DMS53 treated with DMSO at 0.1 percent for 48 hours (cell line): ENCODE data around the gene ACOXL.

Experiments
- DNase-seq: peaks from one replicate; lab custom pipeline; 2025; ENCODE audit not compliant: unreplicated experiment; lab: John Stamatoyannopoulos, UW

Gene ACOXL

GRCh38 chr2:111099402-111099801 is 367.0 kb downstream of the ACOXL start:
- no peak for DNase-seq

- no peak for DNase-seq
Measured at GRCh38 chr2:111100087-111100764, 367.9 kb downstream of the ACOXL start.

GRCh38 chr2:111100765-111101162 is 368.4 kb downstream of the ACOXL start:
- DNase-seq: peak; percentile 65

DNA sequence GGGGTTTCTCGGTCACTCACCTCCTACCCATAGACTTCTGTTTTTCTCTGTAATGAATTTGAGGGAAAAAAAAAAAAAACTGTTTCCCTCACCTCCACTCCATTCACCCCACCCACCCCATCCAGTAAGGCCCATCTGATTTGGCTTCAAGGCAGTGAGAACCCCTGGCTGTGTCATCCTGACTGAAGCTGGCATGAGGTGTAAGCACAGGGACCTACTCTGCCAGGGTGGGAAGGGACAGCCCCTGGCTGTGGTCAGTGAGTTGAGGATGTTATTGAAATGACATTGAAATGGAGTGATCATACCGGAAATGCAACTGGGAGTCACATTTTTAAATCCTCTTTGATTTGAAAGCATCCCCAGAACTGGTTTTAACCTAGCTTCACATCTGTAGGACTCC is 369.2 kb downstream of the ACOXL start:
- DNase-seq: no peak

- DNase-seq: no peak
Measured at GRCh38 chr2:111102216-111102615, 369.8 kb downstream of the ACOXL start.

DNA sequence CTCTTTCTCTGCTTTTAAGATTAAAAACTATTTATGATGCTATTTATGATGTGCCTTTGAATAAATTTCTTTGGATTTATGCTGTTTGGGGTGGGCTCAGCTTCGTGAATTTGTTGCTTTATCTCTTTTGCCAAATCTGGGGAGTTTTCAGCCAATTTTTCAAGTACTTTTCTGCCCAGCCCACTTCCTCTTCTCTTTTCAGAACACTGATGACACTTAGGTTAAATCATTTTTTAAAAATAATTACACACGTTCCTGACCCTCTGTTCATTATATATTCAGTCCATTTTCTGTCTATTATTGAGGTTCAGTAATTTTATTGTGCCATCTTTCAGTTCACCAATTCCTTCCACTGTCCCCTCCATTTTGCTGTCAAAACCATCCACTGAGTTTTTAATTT is 373.6 kb downstream of the ACOXL start:
- no peak for DNase-seq

- DNase-seq: no peak
Measured at GRCh38 chr2:111106706-111107105, 374.3 kb downstream of the ACOXL start.

GRCh38 chr2:111108745-111109271 is 376.4 kb downstream of the ACOXL start:
- DNase-seq: no peak

DNA sequence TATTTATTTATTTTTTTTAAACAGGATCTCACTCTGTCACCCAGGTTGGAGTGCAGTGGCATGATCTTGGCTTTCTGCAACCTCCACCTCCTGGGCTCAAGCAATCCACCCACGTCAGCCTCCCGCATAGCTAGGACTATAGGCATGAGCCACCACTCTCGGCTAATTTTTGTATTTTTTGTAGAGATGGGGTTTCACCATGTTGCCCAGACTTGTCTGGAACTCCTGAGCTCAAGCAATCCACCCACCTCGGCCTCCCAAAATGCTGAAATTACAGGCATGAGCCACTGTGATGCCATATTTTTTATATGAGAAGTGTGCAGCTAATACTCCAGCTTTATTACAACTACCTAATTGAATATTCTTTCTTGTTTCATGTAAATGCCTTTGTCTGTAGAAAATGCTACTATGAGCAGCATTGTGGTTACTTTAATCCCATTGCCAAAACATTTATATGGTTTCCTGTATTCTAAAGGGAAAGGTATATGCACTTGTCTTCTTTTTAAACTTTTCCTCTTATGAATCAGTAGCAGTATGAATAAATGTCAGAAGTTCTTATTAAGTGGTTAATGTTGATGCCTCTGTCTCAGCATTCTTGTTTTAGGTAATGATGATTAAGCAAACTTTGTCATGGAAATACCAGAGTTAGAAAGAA is 378.9 kb downstream of the ACOXL start:
- DNase-seq: no peak

- no peak for DNase-seq
Measured at GRCh38 chr2:111113838-111114237, 381.5 kb downstream of the ACOXL start.

DNA sequence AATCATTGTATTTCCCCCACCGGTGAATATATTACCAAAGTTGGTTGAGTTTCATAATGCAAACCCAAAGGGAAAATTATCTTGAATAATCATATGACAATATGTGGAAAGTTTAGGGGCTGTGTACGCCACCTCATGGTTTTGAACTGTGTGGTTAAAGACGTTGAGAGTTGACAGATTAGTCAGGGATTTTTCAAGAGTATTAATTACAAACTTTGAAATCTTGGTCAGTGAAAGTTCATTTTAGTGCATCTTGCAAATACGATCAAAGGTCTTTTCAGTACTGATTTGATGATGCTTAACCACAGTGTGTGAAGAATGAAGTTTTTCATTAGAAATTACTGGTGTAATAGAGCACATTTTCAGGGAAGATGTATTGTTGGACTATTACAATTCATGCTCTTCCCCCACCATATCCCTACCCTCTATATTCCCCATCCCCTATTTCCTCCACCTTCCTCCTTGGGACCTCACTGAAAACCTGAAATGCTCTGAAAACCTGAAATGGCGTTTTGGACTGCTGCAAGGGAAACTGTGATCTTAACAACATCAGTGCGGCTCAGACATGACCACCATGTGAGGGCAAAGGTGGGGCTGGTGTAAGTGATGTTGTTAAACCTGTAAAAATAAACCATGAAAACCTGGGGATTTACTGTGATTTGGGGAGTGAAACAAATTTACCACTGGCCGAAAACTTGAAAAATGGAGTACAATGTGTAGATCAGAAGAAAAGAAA is 383.8 kb downstream of the ACOXL start:
- DNase-seq: no peak

DNA sequence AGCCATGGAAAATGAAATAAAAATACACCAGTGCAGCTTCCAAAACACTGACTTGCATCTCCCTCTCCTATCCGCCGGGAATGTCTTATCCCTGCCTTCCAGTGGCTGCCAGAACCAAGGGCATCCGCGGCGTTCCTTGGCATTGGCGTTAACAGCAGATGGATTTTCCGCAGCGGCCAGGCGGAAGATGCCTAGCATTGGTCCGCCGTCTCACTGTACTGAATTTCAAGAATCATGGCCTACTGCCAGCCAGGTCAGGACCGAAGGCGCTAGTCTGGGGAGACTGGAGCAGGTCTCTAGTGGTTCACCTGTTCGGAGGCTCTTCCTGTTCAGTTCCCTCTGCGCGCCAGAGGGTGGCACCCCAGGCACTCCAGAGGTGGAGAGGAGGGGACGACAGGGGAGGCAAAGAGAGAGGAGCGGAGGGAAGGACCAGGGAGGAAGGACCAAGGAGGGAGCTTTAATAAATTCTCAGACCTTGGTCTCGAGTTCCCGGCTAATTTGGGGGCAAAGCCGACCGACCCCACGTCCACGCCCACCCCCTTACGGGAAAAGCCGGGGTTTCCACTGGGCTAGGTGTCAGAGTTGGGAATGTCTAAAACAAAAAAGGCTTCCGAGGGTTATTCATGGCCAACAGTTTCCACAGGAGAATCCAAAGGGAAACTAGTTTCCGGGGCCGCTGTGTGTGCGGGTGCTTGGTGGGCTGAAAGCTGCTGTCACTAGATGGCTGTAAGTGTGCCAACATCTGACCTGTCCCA is 384.6 kb downstream of the ACOXL start:
- peak; percentile 92 for DNase-seq

DNA sequence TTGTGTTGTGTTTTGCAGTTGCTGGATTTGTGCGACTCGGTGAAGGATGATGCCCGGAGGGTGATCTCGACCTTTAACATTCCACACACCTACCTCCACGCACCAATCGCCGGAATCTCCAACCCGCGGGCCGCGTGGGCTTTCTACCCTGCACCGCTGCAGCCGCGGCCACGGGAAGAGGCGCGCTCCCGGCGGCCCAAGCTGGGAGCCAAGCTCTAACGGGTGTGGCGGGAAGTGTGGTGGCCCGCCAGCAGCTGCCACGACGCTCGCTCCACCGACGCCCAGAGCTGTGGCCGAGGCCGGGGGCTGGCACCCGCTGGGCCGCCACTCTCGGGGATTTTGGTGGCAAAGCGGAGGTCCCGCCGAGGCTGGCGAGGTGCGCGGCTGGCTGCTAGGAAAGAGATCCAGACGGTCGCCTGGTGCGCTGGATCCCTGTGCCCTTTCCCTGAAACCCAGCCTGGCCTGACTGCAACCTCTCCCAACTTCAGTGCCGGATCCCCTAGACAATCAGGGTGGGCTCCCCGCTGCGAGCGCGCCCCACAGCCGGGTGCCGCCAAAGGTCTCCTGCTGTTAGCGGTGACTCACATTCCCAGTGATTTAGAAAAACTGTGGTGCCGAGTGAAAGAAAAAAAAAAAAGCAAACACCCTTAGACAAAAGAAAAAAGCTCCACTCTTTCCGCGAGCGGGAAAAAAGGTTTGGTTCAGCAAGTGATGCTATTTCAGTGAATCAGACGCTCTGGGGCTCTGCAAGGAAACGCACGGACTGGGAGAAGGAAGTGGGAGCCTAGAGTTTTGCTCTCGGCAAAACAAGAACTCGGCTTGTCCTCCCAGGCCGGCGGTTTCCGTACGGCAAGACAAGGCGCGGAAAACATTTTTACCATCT is 385.5 kb downstream of the ACOXL start:
- no peak for DNase-seq

DNA sequence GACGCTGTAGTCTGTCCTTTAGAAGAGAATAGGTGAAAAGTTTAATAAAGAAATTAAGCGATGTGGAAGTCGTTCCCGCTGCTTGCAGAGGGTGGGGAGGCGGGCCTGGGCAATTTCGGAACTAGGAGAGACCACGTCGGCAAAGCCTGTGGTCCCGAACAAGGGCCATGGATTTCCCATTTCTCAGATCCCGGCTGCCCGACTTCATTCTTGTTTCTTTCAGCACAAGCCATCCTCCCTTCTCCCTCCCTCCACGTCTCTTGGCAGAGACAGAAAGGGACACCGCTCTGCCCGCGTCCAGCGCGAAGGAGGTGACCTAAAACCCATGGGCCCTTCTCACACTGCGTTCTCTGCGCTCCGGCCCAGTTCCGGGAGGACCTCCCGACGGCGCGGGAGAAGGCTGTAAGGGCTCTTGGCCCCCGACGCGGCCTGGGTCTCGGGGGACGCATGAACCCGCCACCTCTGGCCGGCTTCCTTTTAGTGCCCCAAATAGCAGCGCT is 386.2 kb downstream of the ACOXL start:
- DNase-seq: no peak

DNA sequence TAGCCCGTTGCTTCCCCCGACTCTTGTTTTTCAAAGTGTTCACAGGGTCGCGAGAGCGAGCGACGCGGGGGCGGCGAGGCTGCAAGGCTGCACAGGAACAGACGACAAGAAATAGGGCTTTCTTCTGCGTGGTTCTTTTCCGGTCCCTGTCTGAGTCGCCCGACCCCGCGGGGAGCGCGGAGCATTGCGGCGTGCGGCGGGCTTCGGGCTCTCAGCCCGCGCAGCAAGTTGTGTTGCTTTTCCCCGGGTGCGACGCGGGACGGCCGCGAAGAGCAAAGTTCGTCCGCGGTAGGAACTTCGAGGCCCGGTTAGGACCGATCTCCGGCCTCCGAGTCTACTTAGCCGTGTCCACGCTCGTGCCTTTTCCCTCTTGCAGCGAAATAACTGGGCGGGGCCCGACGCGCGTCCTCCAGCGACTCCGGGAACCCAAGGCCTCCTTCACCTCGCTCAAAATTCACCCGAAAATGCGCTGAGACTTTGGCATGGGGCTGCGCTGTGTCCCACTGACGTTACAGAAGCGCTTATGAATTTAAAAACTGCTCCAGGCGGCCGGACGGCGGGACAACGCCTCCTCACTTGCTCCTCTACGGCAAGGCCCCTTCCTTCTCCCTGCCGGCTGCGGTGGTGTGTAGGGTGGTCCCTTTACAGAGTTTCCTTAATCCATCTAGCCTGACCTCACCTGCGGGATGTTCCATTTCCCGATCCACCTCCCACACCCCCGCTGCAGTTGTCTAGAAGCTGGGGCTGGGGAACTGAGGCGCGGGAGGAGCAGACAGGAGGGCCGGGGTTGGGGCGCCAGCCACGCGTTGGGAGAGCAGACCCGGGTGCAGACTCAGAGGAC is 386.8 kb downstream of the ACOXL start:
- no peak for DNase-seq

DNA sequence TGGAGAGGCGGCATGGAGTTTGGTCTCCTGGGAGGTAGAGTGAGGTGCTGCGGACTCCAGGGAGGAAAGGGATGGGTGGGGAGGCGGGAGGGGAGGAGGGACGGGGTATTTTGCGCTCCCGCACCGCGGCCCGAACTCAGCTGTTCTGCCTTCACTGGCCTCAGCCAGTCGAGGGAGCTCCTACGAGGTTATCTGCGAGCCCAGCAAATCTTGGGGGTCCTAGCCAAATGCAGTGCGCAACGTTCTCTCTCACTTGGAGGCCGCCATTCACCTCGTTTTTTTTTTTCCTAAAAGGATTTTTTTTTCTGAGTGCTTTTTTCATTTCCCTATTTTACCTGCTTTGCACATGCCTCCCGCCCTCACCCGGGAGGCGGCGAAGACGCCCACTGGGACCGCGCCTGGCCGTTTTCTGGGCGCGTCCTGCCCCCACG is 387.5 kb downstream of the ACOXL start:
- DNase-seq: peak; percentile 29

DNA sequence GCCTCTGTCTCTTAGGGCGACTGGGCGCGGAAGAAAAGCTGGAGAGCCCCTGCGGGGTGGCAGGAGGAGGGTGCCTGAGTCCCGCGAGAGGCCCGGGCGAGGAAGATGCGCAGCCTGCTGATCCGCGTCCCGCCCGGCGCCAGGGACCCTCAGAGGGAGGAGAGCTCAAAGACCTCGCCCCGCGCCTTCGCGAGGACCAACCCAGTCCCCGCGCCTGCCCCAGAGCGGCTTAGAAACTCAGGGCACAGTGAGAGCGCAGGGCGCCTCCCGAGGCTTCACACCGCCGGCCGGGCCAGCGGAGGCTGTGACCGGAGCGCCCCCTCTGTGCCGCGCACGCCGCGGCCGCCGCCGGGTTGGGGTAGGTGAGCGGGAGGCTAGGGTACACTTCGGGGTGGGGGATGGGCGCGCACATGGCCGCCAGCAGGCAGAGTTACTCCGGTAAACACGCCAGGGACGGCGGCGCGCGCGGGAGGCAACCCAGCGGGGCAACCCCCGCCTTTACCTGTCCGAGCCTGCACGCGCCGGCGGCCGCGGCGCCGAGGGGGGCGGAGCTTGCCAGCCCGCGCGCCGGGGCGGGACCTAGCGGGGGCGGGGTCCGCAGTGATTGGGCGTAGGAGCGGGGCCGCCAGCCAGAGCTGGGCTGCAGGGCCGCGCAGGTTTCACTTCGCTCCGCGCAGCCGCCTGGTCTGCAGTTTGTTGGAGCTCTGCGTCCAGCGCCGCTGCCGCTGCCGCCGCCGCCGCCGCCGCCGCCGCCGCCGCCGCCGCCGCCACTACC is 388.1 kb downstream of the ACOXL start, which contains the start of gene BCL2L11:
Gene BCL2L11, plus strand, starts transcription at position 662 of the 775 bp plus-strand sequence. CDS start 2,832 bp downstream, outside the sequence.
- DNase-seq: peak; percentile 93
